Limb (tissue), 2 donors: ENCODE measurements around the gene NTF3.

Source experiments
- DNase-seq, 2 donors: peaks; one replicate each; pipeline ENCODE4 v3.0.0-alpha.2; 2016; ENCODE audit errors: extremely low spot score in 2 of 2

NTF3 gene

GRCh38 chr12:5456906-5457305 is 25.0 kb downstream of the NTF3 start:
- DNase-seq = no peak

- no peak for DNase-seq
These were observed 26.5 kb downstream of the NTF3 start for GRCh38 chr12:5458229-5459050.

GRCh38 chr12:5459051-5459782 is 27.3 kb downstream of the NTF3 start:
- DNase-seq = no peak

- no peak for DNase-seq
These were observed 28.9 kb downstream of the NTF3 start for GRCh38 chr12:5460817-5461216.

- DNase-seq = no peak
These were observed 30.1 kb downstream of the NTF3 start for GRCh38 chr12:5461966-5462365.

DNA sequence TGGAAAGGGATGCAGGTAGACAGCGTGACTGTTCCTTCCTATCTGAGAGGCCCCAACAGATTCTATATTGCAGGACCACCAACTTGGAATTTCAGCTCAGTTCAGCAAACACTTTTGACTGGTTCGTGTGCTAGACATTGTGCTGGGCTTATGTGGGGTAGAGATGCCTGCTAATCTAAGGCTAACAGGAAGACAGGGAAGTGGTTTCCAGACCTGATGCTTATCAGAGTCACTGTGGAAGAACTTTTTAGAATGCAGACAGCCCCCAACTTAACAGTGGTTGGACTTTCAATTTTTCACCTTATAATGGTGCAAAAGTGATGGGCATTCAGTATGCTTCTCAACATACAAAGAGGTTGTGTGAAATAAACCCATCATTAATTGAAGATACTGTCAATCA is 32.2 kb downstream of the NTF3 start:
- no peak for DNase-seq

DNA sequence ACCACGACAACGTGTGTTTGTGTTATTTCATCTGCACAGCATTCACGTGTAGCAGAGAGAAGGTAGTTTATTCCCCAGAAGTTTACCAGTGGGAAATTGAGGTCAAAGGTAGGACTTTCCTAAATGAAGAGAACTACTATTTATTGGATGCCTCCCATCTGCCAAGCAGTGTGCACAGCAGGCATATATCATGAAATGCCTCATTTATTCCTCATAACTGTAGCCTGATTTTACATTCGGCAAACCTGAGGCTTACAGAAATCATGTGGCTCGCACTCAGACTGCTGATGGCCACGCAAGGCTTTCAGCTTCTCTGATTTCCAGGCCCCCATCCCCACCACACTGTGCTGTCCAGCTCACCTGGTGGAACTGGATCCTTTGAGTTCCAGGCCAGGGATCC is 33.5 kb downstream of the NTF3 start:
- DNase-seq = no peak

DNA sequence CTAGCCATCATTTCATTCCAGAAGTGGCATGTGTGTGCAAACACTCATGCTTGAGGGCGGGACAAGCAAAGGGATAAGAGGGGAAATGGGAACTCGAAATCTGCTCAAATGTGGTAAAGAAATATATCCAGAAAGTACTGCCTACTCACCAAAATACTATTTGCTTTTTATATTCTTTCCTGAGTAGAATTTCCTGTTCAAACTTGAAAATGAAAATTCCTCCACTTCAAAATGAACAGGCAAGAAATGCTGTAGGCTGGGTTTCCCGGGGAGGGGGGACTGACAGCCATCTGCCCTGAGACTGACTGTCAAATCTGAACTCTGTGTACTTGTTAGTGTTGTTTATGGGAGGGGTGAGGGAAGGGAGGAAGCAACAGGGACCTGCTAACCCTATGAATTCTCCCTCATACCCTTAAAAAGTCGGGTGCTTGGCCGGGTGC is 34.6 kb downstream of the NTF3 start:
- no peak for DNase-seq

DNA sequence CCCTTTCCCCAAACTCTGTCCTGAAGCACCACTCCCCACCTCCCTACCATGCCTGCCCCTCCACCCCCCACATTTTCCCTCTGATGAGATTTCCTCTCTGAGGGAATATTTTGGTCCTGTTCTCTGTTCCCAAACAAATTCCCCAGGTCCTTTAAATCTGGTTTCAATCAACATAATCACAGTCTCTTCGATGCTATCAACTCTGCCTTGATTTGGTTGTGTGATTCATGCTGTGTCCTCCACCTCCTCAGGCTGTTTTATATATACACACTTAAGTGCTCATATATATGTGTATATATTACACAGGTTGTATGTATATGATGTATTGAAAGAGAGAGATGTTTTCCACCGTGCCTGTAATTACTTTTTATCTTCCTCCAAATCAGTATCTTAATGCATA is 36.0 kb downstream of the NTF3 start:
- DNase-seq = no peak

- DNase-seq = no peak
These were observed 38.3 kb downstream of the NTF3 start for GRCh38 chr12:5470221-5470620.

- no peak for DNase-seq
These were observed 38.8 kb downstream of the NTF3 start for GRCh38 chr12:5470703-5471102.

DNA sequence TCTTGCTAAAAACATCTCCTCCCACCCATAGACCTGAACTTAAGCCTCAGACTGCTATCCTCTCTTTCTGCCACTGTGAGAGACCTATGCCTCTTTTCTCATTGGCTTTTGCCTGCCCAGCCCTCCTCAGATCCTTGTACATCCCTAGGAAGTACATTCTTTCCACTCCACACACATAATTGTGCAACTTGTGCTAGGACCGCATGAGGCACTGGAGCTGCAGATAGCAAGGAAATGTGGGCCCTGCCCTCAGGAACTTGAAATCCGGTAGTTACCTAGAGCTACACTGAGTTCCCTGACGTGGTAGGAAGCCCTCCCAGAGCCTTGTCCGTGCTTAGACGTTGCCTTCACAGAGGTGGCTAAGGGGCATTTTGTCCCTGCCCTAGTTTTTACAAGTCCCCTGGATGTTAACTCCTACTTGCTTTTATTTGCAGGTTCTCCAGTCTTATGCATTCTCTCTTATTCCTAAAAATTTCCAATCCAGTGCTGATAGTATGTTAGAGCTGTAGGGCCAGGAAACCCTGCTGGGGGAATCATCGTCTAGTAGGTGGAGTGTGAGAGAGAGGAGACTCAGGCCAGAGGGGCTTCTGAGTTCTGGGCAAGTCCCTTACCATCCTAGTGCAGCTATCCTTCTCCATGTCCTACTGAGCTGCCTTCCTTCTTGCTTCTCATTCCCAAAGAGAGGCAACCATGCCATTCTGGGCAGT is 41.3 kb downstream of the NTF3 start:
- no peak for DNase-seq

DNA sequence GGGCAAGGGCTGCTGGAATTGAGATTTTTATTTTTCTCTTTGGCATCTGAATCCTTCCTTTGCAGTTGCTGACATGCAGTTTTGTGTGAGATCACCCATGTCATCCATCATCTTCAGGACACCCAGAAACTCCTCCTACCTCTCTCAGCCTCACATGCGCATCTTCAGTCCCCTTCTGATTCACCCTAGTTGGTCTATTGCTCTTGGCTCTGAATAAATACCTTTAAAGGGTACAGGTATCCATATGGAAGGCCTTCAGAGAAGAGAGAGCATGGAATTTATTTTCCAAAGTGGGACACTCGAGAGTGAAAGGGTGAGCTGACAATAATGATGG is 41.8 kb downstream of the NTF3 start:
- no peak for DNase-seq

- no peak for DNase-seq
These were observed 44.4 kb downstream of the NTF3 start for GRCh38 chr12:5476356-5476755.

GRCh38 chr12:5478081-5478706 is 46.3 kb downstream of the NTF3 start:
- DNase-seq = no peak

DNA sequence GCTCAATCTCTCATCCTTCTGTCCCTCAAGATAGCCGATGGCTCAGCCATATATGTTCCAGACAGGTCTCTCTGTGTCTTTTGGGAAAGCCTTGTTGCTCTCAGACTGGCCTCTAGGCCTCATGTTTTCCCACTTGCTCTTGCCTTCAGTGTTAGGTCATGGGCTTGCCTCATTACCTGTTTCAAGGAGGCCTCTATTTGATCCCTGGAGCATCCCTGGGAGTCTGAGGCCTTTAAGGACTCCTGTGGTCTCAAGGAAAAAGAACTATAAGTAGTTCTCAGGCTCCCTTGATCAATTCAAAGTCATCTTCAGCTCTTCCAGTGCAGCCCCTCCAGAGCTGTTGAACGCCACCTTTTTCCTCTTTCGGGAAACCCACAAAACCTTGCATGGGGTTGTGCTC is 47.9 kb downstream of the NTF3 start:
- DNase-seq = no peak

GRCh38 chr12:5480218-5480937 is 48.5 kb downstream of the NTF3 start:
- DNase-seq = peak; percentile 48 to 69

- DNase-seq = peak in 1 of 2 donors; percentile 47
These were observed 49.0 kb downstream of the NTF3 start for GRCh38 chr12:5480938-5481303.

DNA sequence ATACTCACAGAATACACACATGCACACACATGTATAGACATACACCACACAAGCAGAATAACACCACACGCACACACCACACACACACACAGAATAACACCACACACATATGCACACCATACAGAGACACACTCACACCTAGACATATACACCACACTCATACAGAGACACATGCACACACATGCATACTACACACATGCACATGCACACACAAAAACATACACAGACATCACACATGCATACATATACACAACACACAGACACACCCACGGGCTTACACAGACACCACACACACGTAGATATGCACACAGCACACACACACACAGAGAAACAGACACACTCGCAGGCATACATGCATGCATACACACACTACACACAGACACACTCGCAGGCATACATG is 49.7 kb downstream of the NTF3 start:
- DNase-seq = no peak

- no peak for DNase-seq
These were observed 52.5 kb downstream of the NTF3 start for GRCh38 chr12:5484426-5484825.

- DNase-seq = no peak
These were observed 53.5 kb downstream of the NTF3 start for GRCh38 chr12:5485454-5485853.
